Superior temporal gyrus (tissue), 1 donor: Measurements from ENCODE around the gene SHC2.
"Not testable (repeated sequence)": the region's sequence is repeated elsewhere in the genome, so short reads cannot be mapped to it uniquely, and the experiment has no call there.

ENCODE experiments used
- DNase-seq: peaks from one replicate; pipeline ENCODE4 v3.0.0-alpha.2; 2016; ENCODE audit errors: extremely low spot score

The SHC2 gene

GRCh38 chr19:493391-494170 is 32.7 kb upstream of the SHC2 start:
- DNase-seq = no peak

- DNase-seq = no peak
These were observed 31.3 kb upstream of the SHC2 start for GRCh38 chr19:492091-492531.

- no peak for DNase-seq
These were observed 30.4 kb upstream of the SHC2 start for GRCh38 chr19:491146-491741.

GRCh38 chr19:489418-490196 is 28.8 kb upstream of the SHC2 start:
- peak; percentile 14 for DNase-seq

GRCh38 chr19:488505-489417 is 27.9 kb upstream of the SHC2 start:
- peak; percentile 86 for DNase-seq

GRCh38 chr19:485583-486236 is 24.9 kb upstream of the SHC2 start:
- DNase-seq = peak; percentile 84

GRCh38 chr19:485077-485476 is 24.2 kb upstream of the SHC2 start:
- DNase-seq = no peak

GRCh38 chr19:484494-484893 is 23.7 kb upstream of the SHC2 start:
- DNase-seq = no peak

- DNase-seq = no peak
These were observed 22.7 kb upstream of the SHC2 start for GRCh38 chr19:483332-484072.

GRCh38 chr19:482186-483041 is 21.6 kb upstream of the SHC2 start:
- no peak for DNase-seq

- not testable (repeated sequence) for DNase-seq
These were observed 20.3 kb upstream of the SHC2 start for GRCh38 chr19:481100-481499.

GRCh38 chr19:480016-480855 is 19.4 kb upstream of the SHC2 start:
- peak; percentile 80 for DNase-seq

GRCh38 chr19:478976-479375 is 18.1 kb upstream of the SHC2 start:
- no peak for DNase-seq

- peak; percentile 36 for DNase-seq
These were observed 17.5 kb upstream of the SHC2 start for GRCh38 chr19:478236-478903.

- DNase-seq = no peak
These were observed 14.5 kb upstream of the SHC2 start for GRCh38 chr19:475360-475759.

GRCh38 chr19:474126-475078 is 13.6 kb upstream of the SHC2 start:
- DNase-seq = no peak
